ENCODE results near the gene SEC22C.
A peak's percentile ranks its signal among the peaks of the same experiment; 100 is the strongest.

Gene SEC22C

GRCh38 chr3:42581709-42582473, at the start of gene SEC22C:
Gene SEC22C, minus strand, starts transcription at chr3:42581967. Its CDS starts 12,921 bp downstream, at chr3:42569046.
- H3K36me3 ChIP-seq (ENCODE audit: control insufficient read depth in 5 of 5, insufficient read depth in 5 of 5, low read length in 5 of 5), result peaks cover 0 to 5% (median 0%) of the 10 kb centered on the region in 5 donors
- no peaks in the 10 kb centered on the region for H3K27me3 ChIP-seq (ENCODE audit: control insufficient read depth in 5 of 5, insufficient read depth in 4 of 5, low read length in 5 of 5)
- no peaks in the 10 kb centered on the region for H3K9me3 ChIP-seq (ENCODE audit: control insufficient read depth in 5 of 5, low read length in 5 of 5)
- H3K9ac ChIP-seq (ENCODE audit: low read length in 5 of 5), result peak within 1 kb of the TSS; percentile 72 to 86 (median 80)
- peak within 1 kb of the TSS; percentile 69 for H3K27ac ChIP-seq (ENCODE audit: low read depth, low read length)
- peaks cover 0 to 23% (median 22%) of the 10 kb centered on the region in 5 donors for H3K4me1 ChIP-seq (ENCODE audit: control insufficient read depth in 5 of 5, insufficient read depth in 5 of 5, low read length in 5 of 5)
- H3K4me3 ChIP-seq (ENCODE audit: low read depth in 1 of 5, low read length in 5 of 5), result peak within 1 kb of the TSS; percentile 69 to 89 (median 80)

- Histone ChIP-seq H3K9ac (ENCODE audit: low read length in 5 of 5) (no peak overlapping the region), H3K36me3 (ENCODE audit: control insufficient read depth in 5 of 5, insufficient read depth in 5 of 5, low read length in 5 of 5) (peaks cover 0 to 9% (median under 1%) of the 10 kb centered on the region in 5 donors), H3K4me3 (ENCODE audit: low read depth in 1 of 5, low read length in 5 of 5) (no peak overlapping the region), H3K27ac (ENCODE audit: low read depth, low read length) (no peak overlapping the region), H3K4me1 (ENCODE audit: control insufficient read depth in 5 of 5, insufficient read depth in 5 of 5, low read length in 5 of 5) (peaks cover 1 to 34% (median 14%) of the 10 kb centered on the region in 5 donors), H3K27me3 (ENCODE audit: control insufficient read depth in 5 of 5, insufficient read depth in 4 of 5, low read length in 5 of 5) (no peaks in the 10 kb centered on the region), H3K9me3 (ENCODE audit: control insufficient read depth in 5 of 5, low read length in 5 of 5) (no peaks in the 10 kb centered on the region)
Measured at GRCh38 chr3:42613462-42613861, 31.7 kb upstream of the SEC22C start.

GRCh38 chr3:42612928-42613327, 31.2 kb upstream of the SEC22C start:
- Histone ChIP-seq H3K9me3 (ENCODE audit: control insufficient read depth in 5 of 5, low read length in 5 of 5) (no peaks in the 10 kb centered on the region), H3K4me1 (ENCODE audit: control insufficient read depth in 5 of 5, insufficient read depth in 5 of 5, low read length in 5 of 5) (peaks cover 1 to 38% (median 18%) of the 10 kb centered on the region in 5 donors), H3K27ac (ENCODE audit: low read depth, low read length) (no peak overlapping the region), H3K4me3 (ENCODE audit: low read depth in 1 of 5, low read length in 5 of 5) (no peak overlapping the region), H3K27me3 (ENCODE audit: control insufficient read depth in 5 of 5, insufficient read depth in 4 of 5, low read length in 5 of 5) (no peaks in the 10 kb centered on the region), H3K9ac (ENCODE audit: low read length in 5 of 5) (no peak overlapping the region), H3K36me3 (ENCODE audit: control insufficient read depth in 5 of 5, insufficient read depth in 5 of 5, low read length in 5 of 5) (peaks cover 0 to 10% (median 2%) of the 10 kb centered on the region in 5 donors)

GRCh38 chr3:42612217-42612616, 30.4 kb upstream of the SEC22C start:
- Histone ChIP-seq H3K36me3 (ENCODE audit: control insufficient read depth in 5 of 5, insufficient read depth in 5 of 5, low read length in 5 of 5) (peaks cover 0 to 10% (median 2%) of the 10 kb centered on the region in 5 donors), H3K4me1 (ENCODE audit: control insufficient read depth in 5 of 5, insufficient read depth in 5 of 5, low read length in 5 of 5) (peaks cover 1 to 38% (median 18%) of the 10 kb centered on the region in 5 donors), H3K4me3 (ENCODE audit: low read depth in 1 of 5, low read length in 5 of 5) (no peak overlapping the region), H3K27ac (ENCODE audit: low read depth, low read length) (peak overlapping the region; percentile 13), H3K27me3 (ENCODE audit: control insufficient read depth in 5 of 5, insufficient read depth in 4 of 5, low read length in 5 of 5) (no peaks in the 10 kb centered on the region), H3K9me3 (ENCODE audit: control insufficient read depth in 5 of 5, low read length in 5 of 5) (no peaks in the 10 kb centered on the region), H3K9ac (ENCODE audit: low read length in 5 of 5) (no peak overlapping the region)

GRCh38 chr3:42610976-42611375, 29.2 kb upstream of the SEC22C start:
- H3K36me3 ChIP-seq (ENCODE audit: control insufficient read depth in 5 of 5, insufficient read depth in 5 of 5, low read length in 5 of 5), result peaks cover 0 to 14% (median 4%) of the 10 kb centered on the region in 5 donors
- peaks cover 1 to 38% (median 18%) of the 10 kb centered on the region in 5 donors for H3K4me1 ChIP-seq (ENCODE audit: control insufficient read depth in 5 of 5, insufficient read depth in 5 of 5, low read length in 5 of 5)
- no peak overlapping the region for H3K9ac ChIP-seq (ENCODE audit: low read length in 5 of 5)
- no peak overlapping the region for H3K4me3 ChIP-seq (ENCODE audit: low read depth in 1 of 5, low read length in 5 of 5)
- H3K27ac ChIP-seq (ENCODE audit: low read depth, low read length), result peak overlapping the region; percentile 3
- no peaks in the 10 kb centered on the region for H3K27me3 ChIP-seq (ENCODE audit: control insufficient read depth in 5 of 5, insufficient read depth in 4 of 5, low read length in 5 of 5)
- no peaks in the 10 kb centered on the region for H3K9me3 ChIP-seq (ENCODE audit: control insufficient read depth in 5 of 5, low read length in 5 of 5)

GRCh38 chr3:42608581-42608980, 26.8 kb upstream of the SEC22C start:
- Histone ChIP-seq H3K4me3 (ENCODE audit: low read depth in 1 of 5, low read length in 5 of 5) (no peak overlapping the region), H3K27ac (ENCODE audit: low read depth, low read length) (no peak overlapping the region), H3K9me3 (ENCODE audit: control insufficient read depth in 5 of 5, low read length in 5 of 5) (no peaks in the 10 kb centered on the region), H3K4me1 (ENCODE audit: control insufficient read depth in 5 of 5, insufficient read depth in 5 of 5, low read length in 5 of 5) (peaks cover 0 to 42% (median 17%) of the 10 kb centered on the region in 5 donors), H3K36me3 (ENCODE audit: control insufficient read depth in 5 of 5, insufficient read depth in 5 of 5, low read length in 5 of 5) (peaks cover 2 to 14% (median 4%) of the 10 kb centered on the region in 5 donors), H3K27me3 (ENCODE audit: control insufficient read depth in 5 of 5, insufficient read depth in 4 of 5, low read length in 5 of 5) (no peaks in the 10 kb centered on the region), H3K9ac (ENCODE audit: low read length in 5 of 5) (no peak overlapping the region)

- H3K9me3 ChIP-seq (ENCODE audit: control insufficient read depth in 5 of 5, low read length in 5 of 5), result no peaks in the 10 kb centered on the region
- H3K4me1 ChIP-seq (ENCODE audit: control insufficient read depth in 5 of 5, insufficient read depth in 5 of 5, low read length in 5 of 5), result peaks cover 0 to 40% (median 31%) of the 10 kb centered on the region in 5 donors
- H3K9ac ChIP-seq (ENCODE audit: low read length in 5 of 5), result no peak overlapping the region
- H3K36me3 ChIP-seq (ENCODE audit: control insufficient read depth in 5 of 5, insufficient read depth in 5 of 5, low read length in 5 of 5), result peaks cover 2 to 9% (median 6%) of the 10 kb centered on the region in 5 donors
- no peaks in the 10 kb centered on the region for H3K27me3 ChIP-seq (ENCODE audit: control insufficient read depth in 5 of 5, insufficient read depth in 4 of 5, low read length in 5 of 5)
- no peak overlapping the region for H3K4me3 ChIP-seq (ENCODE audit: low read depth in 1 of 5, low read length in 5 of 5)
- H3K27ac ChIP-seq (ENCODE audit: low read depth, low read length), result no peak overlapping the region
Measured at GRCh38 chr3:42605546-42606173, 23.9 kb upstream of the SEC22C start.

- no peak overlapping the region for H3K9ac ChIP-seq (ENCODE audit: low read length in 5 of 5)
- H3K9me3 ChIP-seq (ENCODE audit: control insufficient read depth in 5 of 5, low read length in 5 of 5), result no peaks in the 10 kb centered on the region
- H3K27me3 ChIP-seq (ENCODE audit: control insufficient read depth in 5 of 5, insufficient read depth in 4 of 5, low read length in 5 of 5), result no peaks in the 10 kb centered on the region
- peaks cover 0 to 31% (median 22%) of the 10 kb centered on the region in 5 donors for H3K4me1 ChIP-seq (ENCODE audit: control insufficient read depth in 5 of 5, insufficient read depth in 5 of 5, low read length in 5 of 5)
- peaks cover 0 to 6% (median 4%) of the 10 kb centered on the region in 5 donors for H3K36me3 ChIP-seq (ENCODE audit: control insufficient read depth in 5 of 5, insufficient read depth in 5 of 5, low read length in 5 of 5)
- no peak overlapping the region for H3K27ac ChIP-seq (ENCODE audit: low read depth, low read length)
- no peak overlapping the region for H3K4me3 ChIP-seq (ENCODE audit: low read depth in 1 of 5, low read length in 5 of 5)
Measured at GRCh38 chr3:42602961-42603360, 21.2 kb upstream of the SEC22C start.

GRCh38 chr3:42601896-42602581, 20.3 kb upstream of the SEC22C start:
- Histone ChIP-seq H3K9me3 (ENCODE audit: control insufficient read depth in 5 of 5, low read length in 5 of 5) (no peaks in the 10 kb centered on the region), H3K9ac (ENCODE audit: low read length in 5 of 5) (peak overlapping the region; percentile 29 to 90 (median 83)), H3K27ac (ENCODE audit: low read depth, low read length) (peak overlapping the region; percentile 94), H3K27me3 (ENCODE audit: control insufficient read depth in 5 of 5, insufficient read depth in 4 of 5, low read length in 5 of 5) (no peaks in the 10 kb centered on the region), H3K36me3 (ENCODE audit: control insufficient read depth in 5 of 5, insufficient read depth in 5 of 5, low read length in 5 of 5) (peaks cover 0 to 6% (median 3%) of the 10 kb centered on the region in 5 donors), H3K4me3 (ENCODE audit: low read depth in 1 of 5, low read length in 5 of 5) (peak overlapping the region; percentile 22 to 84 (median 72)), H3K4me1 (ENCODE audit: control insufficient read depth in 5 of 5, insufficient read depth in 5 of 5, low read length in 5 of 5) (peaks cover 0 to 31% (median 22%) of the 10 kb centered on the region in 5 donors)

Data from subcutaneous abdominal adipose tissue (tissue), 5 donors.